ENCODE data around the gene IMPDH2.

IMPDH2 gene

DNA sequence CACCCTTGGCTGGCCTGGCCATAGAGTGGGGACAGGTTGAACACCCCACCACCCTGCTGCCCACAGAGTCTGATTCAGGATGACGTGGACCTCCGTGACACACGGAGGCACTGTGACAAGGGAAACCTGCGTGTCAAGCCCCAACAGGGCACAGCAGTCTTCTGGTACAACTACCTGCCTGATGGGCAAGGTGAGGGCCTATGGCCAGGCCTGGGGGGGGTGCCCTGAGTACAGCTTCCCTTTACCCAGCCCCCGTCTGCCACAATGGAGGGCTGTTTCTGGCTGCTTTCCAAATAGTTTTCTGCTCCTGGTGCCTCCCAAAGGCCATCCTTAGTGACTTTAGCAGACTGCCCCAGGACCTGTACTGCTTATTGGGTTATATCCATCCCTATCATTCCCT is 23.2 kb downstream of the IMPDH2 start:
- TF ChIP-seq OSR1 (CRISPR knock-in tag; IDR thresholded peaks at IDR 0.05) (no peak), CSDC2 (CRISPR knock-in tag; IDR thresholded peaks at IDR 0.05) (no peak), ZFP3 (CRISPR knock-in tag; IDR thresholded peaks at IDR 0.05) (no peak), TOX (CRISPR knock-in tag; IDR thresholded peaks at IDR 0.05; ENCODE audit: borderline replicate concordance) (no peak), ISL1 (CRISPR knock-in tag; IDR thresholded peaks at IDR 0.05) (no peak), TCF4 (CRISPR knock-in tag; IDR thresholded peaks at IDR 0.05; ENCODE audit: borderline replicate concordance) (no peak), ZNF565 (CRISPR knock-in tag; conservative IDR thresholded peaks at IDR 0.05; ENCODE audit: low read depth) (no peak), ARNTL (CRISPR knock-in tag; IDR thresholded peaks at IDR 0.05; ENCODE audit: borderline replicate concordance, low read depth) (no peak)
- TF ChIP-seq, protein P1, sequence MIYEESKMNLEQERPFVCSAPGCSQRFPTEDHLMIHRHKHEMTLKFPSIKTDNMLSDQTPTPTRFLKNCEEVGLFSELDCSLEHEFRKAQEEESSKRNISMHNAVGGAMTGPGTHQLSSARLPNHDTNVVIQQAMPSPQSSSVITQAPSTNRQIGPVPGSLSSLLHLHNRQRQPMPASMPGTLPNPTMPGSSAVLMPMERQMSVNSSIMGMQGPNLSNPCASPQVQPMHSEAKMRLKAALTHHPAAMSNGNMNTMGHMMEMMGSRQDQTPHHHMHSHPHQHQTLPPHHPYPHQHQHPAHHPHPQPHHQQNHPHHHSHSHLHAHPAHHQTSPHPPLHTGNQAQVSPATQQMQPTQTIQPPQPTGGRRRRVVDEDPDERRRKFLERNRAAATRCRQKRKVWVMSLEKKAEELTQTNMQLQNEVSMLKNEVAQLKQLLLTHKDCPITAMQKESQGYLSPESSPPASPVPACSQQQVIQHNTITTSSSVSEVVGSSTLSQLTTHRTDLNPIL (CRISPR knock-in tag; IDR thresholded peaks at IDR 0.05; ENCODE audit: low read depth): no peak
- TF ChIP-seq, protein P2, sequence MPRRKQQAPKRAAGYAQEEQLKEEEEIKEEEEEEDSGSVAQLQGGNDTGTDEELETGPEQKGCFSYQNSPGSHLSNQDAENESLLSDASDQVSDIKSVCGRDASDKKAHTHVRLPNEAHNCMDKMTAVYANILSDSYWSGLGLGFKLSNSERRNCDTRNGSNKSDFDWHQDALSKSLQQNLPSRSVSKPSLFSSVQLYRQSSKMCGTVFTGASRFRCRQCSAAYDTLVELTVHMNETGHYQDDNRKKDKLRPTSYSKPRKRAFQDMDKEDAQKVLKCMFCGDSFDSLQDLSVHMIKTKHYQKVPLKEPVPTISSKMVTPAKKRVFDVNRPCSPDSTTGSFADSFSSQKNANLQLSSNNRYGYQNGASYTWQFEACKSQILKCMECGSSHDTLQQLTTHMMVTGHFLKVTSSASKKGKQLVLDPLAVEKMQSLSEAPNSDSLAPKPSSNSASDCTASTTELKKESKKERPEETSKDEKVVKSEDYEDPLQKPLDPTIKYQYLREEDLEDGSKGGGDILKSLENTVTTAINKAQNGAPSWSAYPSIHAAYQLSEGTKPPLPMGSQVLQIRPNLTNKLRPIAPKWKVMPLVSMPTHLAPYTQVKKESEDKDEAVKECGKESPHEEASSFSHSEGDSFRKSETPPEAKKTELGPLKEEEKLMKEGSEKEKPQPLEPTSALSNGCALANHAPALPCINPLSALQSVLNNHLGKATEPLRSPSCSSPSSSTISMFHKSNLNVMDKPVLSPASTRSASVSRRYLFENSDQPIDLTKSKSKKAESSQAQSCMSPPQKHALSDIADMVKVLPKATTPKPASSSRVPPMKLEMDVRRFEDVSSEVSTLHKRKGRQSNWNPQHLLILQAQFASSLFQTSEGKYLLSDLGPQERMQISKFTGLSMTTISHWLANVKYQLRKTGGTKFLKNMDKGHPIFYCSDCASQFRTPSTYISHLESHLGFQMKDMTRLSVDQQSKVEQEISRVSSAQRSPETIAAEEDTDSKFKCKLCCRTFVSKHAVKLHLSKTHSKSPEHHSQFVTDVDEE (CRISPR knock-in tag; IDR thresholded peaks at IDR 0.05): no peak
- ATAC-seq: no peak

- no peak for ATAC-seq
- TF ChIP-seq ESRRG (CRISPR knock-in tag; IDR thresholded peaks at IDR 0.05) (no peak), ZFP3 (CRISPR knock-in tag; IDR thresholded peaks at IDR 0.05) (no peak), CSDC2 (CRISPR knock-in tag; IDR thresholded peaks at IDR 0.05) (no peak), ZFP30 (CRISPR knock-in tag; IDR thresholded peaks at IDR 0.05) (no peak), ARNTL (CRISPR knock-in tag; IDR thresholded peaks at IDR 0.05; ENCODE audit: borderline replicate concordance, low read depth) (no peak), OSR1 (CRISPR knock-in tag; IDR thresholded peaks at IDR 0.05) (no peak), CSRNP3 (CRISPR knock-in tag; IDR thresholded peaks at IDR 0.05) (no peak), ZNF8 (CRISPR knock-in tag; IDR thresholded peaks at IDR 0.05) (no peak), ZNF70 (CRISPR knock-in tag; IDR thresholded peaks at IDR 0.05) (no peak), ZC3H10 (CRISPR knock-in tag; IDR thresholded peaks at IDR 0.05) (no peak)
Observed at GRCh38 chr3:49005303-49005680, 23.9 kb downstream of the IMPDH2 start.

- no peak for ATAC-seq
- TF ChIP-seq, protein P3, sequence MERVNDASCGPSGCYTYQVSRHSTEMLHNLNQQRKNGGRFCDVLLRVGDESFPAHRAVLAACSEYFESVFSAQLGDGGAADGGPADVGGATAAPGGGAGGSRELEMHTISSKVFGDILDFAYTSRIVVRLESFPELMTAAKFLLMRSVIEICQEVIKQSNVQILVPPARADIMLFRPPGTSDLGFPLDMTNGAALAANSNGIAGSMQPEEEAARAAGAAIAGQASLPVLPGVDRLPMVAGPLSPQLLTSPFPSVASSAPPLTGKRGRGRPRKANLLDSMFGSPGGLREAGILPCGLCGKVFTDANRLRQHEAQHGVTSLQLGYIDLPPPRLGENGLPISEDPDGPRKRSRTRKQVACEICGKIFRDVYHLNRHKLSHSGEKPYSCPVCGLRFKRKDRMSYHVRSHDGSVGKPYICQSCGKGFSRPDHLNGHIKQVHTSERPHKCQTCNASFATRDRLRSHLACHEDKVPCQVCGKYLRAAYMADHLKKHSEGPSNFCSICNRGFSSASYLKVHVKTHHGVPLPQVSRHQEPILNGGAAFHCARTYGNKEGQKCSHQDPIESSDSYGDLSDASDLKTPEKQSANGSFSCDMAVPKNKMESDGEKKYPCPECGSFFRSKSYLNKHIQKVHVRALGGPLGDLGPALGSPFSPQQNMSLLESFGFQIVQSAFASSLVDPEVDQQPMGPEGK (CRISPR knock-in tag; IDR thresholded peaks at IDR 0.05; ENCODE audit: borderline replicate concordance): no peak
- no peak for TF ChIP-seq GLIS3 (CRISPR knock-in tag; IDR thresholded peaks at IDR 0.05)
- no peak for TF ChIP-seq ARNTL (CRISPR knock-in tag; IDR thresholded peaks at IDR 0.05; ENCODE audit: borderline replicate concordance, low read depth)
- no peak for TF ChIP-seq ZNF8 (CRISPR knock-in tag; IDR thresholded peaks at IDR 0.05)
- TF ChIP-seq, protein P2 (CRISPR knock-in tag; IDR thresholded peaks at IDR 0.05): no peak
- TF ChIP-seq PPARA (CRISPR knock-in tag; IDR thresholded peaks at IDR 0.05; ENCODE audit: borderline replicate concordance): no peak
- no peak for TF ChIP-seq SNAI2 (CRISPR knock-in tag; IDR thresholded peaks at IDR 0.05)
- no peak for TF ChIP-seq TCF4 (CRISPR knock-in tag; IDR thresholded peaks at IDR 0.05; ENCODE audit: borderline replicate concordance)
- TF ChIP-seq ZNF565 (CRISPR knock-in tag; conservative IDR thresholded peaks at IDR 0.05; ENCODE audit: low read depth): no peak
- TF ChIP-seq ESRRG (CRISPR knock-in tag; IDR thresholded peaks at IDR 0.05): no peak
Observed at GRCh38 chr3:49004352-49005302, 24.6 kb downstream of the IMPDH2 start.
